ENCODE data around the gene KCNE1.

DNA sequence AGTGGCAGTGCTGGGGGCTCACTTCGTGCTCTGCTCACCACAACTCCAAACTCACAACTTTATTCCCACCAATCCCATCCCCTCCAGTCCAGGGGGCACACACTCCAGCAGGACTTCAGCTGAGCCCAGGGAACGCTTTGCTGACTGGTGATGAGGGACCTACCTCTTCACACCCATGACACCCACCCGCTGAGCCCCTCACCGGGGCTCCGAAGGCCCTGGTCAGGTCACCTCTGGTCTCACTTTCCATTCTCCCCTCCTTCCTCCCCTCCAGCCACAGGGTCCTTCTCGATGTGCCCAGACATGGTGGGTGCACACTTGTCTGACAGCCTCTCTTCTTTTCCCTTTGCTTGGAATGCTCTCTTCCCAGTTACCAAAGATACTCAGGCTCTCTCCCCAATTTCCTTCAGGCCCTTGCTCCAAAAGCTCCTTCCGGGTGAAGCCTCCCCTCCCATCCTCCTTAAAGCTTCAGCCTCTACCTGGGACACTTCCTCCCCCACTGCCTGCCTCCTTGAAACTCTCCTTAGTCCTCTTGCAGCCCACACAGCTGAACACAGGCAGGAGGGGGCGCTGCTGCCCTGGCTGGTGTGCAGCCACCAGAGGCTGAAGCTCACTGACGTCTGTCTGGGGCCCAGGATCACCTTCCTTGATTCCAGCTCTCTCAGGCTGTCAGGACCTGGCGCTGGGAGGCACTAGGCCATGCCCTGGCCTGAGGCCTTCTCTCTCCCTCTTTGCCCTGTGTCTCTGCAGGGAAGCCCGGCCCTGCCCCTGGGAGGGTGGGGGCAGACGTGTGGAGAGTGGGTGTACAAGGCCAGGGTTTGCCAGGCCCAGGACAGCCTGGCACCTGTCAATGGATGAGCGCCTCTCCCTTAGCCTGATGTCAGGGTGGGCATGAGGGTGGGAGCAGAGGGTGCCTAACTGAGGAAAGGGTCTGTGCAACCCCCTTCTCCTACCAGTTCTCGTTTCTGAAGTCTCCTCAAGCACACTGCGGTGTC, 1.6 kb downstream of the KCNE1 start:
- TF ChIP-seq POLR2A (IDR thresholded peaks at IDR 0.05), result no peak
- TF ChIP-seq, protein P1, sequence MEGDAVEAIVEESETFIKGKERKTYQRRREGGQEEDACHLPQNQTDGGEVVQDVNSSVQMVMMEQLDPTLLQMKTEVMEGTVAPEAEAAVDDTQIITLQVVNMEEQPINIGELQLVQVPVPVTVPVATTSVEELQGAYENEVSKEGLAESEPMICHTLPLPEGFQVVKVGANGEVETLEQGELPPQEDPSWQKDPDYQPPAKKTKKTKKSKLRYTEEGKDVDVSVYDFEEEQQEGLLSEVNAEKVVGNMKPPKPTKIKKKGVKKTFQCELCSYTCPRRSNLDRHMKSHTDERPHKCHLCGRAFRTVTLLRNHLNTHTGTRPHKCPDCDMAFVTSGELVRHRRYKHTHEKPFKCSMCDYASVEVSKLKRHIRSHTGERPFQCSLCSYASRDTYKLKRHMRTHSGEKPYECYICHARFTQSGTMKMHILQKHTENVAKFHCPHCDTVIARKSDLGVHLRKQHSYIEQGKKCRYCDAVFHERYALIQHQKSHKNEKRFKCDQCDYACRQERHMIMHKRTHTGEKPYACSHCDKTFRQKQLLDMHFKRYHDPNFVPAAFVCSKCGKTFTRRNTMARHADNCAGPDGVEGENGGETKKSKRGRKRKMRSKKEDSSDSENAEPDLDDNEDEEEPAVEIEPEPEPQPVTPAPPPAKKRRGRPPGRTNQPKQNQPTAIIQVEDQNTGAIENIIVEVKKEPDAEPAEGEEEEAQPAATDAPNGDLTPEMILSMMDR (IDR thresholded peaks at IDR 0.05), result peak; percentile 61 to 96 (median 90)
